DMS53 treated with DMSO at 0.1 percent for 48 hours (cell line): ENCODE results near the gene CASZ1.

Experiments used
- DNase-seq: peaks from one replicate; lab custom pipeline; 2025; ENCODE audit not compliant: unreplicated experiment; lab: John Stamatoyannopoulos, UW

CASZ1 gene

DNA sequence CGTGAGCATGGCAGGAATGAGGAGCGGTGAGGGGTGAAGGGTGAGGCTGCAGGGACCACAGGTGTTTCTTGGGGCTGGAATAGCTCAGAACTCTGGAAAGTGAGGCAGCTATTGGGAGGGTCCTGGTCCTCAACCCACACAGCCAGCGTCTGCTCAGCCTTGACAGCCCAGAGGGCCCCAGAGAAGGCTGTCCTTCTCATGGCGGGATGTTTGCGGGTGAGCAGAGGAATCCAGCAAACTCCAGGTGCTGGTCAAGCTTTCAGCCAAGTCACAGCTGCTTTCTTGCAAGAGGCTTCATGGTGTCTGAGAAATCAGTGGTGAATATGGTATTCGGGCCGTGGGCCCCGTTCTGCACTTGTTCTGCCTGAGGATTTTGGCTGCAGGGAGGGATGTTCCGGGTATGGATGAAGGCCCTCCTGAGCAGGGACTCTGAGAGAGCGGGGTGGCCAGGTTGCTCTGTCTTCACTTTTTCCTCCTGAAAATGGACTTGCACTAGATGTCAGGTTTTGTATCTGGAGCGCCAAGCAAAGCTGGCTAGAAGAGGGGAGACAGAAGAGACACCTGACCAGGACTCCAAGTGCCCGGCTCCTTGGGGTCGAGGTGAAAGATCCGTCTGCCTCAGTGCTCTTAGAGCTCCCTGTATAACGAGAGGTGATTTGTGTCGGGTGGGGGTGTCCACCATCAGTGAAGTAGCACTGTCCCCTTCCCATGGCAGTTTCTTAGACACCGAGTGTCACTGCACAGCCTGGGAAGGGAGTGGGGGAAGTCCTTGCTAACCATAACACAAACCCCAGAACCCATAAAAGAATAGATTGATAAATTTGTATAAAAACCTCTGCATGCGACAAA lies 181.8 kb downstream of the CASZ1 start:
- no peak for DNase-seq

DNA sequence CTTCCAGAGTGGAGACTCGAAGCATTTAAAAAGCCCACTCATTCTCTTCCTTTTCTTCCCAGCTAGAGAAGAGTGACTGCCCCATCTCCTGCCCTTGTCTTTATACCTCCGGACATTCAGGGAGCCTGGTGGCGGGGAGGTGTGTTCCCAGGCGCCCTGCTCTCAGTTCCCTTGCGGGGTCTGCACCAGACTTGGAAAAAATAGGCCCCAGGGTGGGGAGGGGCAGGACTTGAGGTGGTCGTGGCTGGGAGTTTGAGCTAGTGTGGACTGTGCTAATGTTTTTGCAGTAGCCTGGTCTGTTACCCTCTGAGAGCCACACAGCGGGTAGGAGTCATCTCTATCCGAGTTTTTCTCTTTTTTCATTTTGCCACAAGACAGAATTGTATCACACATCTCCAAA lies 182.6 kb downstream of the CASZ1 start:
- DNase-seq = no peak

DNA sequence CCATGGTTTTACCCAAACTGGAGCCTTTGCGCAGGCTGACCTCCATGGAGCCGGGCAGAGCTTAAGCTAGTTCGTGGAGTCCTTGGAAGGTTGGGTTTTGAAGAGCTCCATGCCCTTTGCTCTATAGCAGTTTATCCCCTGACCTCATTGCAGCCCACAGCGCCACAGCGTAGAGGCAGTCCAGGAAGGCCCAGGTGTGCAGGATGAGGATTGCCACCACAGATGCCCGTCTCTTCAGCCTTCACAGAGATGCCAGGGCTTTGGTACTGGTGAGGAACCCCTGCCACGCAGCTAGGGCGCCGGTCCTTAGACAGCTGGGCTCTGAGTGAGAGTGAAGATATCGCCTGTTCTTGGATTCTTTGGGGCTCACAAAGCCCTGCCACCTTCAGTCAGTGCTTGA lies 183.1 kb downstream of the CASZ1 start:
- no peak for DNase-seq

DNA sequence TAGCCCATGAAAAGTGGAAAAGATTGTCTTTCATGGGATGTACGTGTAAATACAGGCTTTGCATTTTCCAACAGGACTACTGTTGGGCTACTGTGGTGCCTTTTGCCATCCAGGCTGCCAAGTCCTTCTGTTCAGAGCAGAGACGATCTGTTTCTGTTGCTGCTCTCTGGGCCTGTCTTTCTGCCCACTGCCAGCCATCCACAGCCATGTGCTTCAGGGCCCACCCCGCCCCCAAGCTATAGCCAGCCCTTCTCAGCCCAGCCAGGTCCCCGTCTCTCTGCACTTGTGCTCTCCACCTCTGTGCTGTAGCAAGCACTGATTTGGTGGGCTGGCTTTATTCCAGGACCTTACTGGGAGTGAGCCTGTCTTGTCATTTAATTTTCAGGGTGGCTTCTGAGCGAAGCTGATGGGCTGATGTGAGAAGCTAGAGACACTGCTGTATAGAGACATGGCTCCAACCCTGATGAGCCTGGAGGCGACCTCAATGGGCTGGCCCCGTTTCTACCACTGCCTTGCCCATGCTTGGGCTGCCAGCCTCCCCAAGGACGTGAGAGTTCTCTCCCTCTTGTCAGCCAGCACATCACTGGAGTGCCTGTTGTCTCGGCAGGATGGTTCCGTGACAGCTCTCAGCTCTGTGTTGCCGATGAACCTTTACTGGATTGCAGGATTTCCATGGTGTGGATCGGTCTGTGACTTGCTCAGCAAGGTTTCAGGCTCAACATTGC lies 183.8 kb downstream of the CASZ1 start:
- no peak for DNase-seq

DNA sequence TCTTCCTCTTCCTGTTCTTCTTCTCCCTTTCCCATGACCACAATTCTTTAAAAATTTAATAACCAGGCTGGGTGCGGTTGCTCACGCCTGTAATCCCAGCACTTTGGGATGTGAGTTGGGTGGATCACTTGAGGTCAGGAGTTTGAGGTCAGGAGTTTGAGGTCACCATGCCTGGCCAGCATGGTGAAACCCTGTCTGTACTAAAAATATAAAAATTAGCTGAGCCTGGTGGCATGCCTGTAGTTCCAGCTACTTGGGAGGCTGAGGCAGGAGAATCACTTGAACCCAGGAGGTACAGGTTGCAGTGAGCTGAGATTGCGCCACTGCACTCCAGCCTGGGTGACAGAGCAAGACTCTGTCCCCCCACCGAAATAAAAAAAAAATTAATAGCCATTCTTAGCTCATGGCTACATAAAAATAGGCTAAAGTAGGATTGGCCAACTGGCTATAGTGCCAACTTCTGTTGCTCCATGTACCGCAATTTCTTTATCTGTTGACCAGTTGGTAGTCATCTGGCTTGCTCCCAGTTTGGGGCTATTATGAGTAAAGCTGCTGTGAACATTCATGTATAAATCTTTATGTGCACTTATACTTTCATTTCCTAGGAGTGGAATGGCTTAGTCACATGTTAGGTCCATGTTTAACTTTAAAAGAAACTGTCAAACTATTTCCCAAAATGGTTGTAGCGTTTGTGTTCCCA lies 185.4 kb downstream of the CASZ1 start:
- no peak for DNase-seq

DNA sequence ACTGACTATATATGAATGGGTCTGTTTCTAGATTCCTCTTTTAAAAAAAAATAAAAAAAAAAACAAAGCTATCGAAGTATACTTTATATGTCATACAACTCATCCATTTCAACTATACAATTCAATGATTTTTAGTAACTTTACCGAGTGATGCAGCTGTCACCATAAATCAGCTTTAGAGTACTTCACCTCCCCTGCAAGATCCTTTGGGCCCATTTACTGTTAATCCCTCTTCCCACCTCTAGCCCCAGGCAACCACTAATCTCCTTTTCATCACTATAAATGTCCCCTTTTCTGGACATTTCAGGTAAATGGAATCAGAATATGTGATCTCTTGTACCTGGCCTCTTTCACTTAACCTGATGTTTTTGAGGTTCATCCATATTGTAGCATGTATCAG lies 187.8 kb downstream of the CASZ1 start:
- no peak for DNase-seq

DNA sequence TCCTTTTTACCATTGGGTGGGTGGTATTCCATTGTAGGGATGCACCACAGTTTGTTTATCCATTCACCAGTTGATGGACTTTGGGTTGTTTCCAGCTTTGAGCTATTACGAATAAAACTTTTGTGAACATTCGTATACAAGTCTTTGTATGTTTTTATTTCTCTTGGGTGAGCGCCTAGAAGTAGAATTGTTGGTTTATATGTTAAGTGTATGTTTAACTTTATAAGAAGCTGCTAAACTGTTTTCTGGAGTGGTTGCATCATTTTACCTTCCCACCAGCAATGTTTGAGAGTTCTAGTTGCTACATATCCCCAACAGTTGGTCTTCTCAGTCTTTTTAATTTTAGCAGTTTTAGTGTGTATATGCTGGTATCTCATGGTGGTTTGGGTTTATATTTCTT lies 189.2 kb downstream of the CASZ1 start:
- DNase-seq = no peak

DNA sequence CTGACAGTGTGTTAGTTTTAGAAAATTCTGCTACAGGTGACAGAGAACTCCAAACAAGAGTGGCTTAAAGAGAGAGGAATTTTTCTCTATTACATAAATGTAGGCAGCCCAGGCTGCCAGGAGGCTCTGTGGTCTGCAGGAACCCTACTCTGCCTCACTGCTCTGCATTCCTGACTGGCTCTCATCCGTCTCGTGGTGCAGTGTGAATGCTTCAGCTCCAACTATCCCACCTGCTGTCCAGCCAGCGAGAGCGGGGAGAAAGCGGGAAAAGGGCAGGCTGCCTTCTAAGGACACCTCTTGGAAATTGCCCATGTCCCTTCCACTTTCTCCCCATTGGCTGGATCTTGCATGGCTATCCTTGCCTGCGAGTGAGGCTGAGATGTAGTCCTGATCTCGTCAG lies 190.4 kb downstream of the CASZ1 start:
- no peak for DNase-seq

DNA sequence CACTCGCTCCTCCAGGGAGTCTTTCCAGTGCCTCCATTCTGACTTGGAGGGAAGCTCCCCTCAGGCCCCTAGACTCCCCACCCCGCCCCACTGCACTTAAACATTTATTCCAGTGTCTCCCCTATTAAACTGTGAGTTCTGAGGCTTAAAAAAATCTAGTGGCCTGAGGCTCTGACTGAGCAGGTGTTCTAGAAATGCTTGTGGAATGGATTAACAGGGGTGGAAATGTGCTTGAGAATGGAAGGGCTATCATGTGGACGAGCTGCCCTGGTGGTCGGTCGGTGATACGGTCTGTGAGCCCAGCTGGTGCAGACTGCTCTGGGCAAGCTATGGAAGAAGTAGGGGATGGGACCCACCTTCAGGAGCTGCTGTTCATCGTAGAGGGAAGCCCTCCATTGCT lies 191.5 kb downstream of the CASZ1 start:
- no peak for DNase-seq

DNA sequence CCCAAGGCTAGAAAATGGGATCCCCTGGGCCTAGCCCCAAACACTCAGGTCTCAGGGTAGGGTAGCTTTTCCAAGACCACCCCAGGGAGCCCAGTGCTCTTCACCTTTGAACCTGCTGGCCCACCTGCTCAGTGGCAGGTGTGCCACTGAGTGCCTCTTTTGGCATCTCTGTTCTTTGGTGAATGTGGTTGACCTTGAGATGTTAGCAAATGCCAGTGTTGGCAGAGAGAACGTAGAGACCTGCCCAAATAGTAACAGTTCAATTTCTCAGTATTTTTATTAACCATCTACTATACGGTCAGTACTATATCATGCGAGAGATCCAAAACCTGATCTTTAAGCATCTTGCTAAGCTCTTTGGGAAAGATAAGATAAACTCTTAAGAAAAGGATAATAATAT lies 193.5 kb downstream of the CASZ1 start:
- no peak for DNase-seq

DNA sequence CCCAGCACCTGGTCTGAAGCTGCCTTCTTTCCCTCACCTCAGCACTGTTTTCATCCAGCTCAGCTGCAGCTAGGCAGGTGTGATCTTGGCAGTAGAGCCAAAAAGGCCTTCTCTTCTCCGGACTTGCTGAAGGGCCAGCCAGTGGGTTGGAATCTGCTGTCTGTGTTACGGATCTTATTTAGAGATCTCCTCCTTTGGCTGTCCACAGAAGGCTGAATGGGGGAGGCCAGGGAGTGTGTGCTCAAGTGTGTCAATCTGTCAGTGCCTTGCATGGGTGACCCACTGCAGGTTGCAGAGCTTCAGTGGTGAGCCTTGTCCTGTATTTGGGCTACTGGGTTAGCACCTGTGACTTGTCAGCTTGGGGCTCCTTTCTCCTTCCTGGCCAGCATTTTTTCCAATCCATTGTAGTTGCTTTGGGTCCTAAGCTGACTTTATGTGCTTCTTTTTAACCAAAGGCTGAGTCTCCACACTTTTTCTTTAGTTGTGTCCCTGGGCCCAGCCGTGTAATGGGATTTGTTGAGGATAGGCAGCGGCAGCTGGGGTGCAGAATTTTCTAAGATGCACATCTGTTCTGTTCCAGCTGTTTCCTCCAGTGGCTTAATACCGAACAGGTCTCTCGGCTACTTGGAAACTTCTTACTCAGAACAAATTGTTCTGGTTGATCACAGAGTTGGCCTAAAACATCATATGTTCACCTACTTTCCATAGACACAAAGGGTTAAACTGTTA lies 194.9 kb downstream of the CASZ1 start:
- no peak for DNase-seq

DNA sequence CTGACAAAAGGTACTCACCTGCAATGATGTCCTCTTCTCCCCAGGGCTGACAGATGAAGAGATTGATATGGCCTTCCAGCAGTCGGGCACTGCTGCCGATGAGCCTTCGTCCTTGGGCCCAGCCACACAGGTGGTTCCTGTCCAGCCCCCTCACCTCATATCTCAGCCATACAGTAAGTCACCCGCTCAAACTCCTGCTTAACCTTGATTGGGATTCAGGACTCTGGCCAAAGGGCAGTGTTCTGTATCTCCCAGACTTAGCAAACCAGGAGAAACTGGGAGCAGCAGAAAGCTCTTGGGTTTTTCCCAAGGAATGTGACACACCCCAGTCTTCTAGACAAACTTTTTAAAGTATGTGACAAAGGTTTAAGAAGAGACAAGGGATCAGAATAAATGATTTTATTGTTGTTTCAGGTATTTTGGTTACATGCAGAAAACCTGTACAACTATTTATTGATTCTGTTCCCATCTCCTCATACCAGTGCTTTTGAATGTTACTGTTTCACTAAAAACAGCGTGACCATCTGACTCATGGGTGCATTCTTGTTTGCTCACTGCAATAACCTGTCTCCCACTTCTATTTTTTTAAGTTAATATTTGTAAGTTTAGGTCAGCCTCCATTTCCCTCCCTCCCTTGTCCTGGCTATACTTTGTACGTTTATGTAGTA lies 197.1 kb downstream of the CASZ1 start:
- no peak for DNase-seq

DNA sequence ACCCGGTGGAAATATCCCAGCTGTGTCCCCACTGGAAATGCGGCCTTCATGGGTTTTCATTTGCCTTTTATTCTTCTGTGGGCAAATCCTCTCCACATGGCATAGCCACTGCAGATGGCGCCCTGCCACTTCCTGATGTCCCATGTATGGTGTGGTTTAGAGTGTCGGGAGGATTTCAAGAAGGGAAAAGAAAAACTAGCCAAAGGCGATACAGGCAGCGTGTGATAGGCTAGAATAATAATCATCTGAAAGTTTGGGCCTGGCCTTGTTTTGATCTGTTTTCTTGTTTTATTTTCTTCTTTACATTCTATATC lies 198.1 kb downstream of the CASZ1 start:
- no peak for DNase-seq

DNA sequence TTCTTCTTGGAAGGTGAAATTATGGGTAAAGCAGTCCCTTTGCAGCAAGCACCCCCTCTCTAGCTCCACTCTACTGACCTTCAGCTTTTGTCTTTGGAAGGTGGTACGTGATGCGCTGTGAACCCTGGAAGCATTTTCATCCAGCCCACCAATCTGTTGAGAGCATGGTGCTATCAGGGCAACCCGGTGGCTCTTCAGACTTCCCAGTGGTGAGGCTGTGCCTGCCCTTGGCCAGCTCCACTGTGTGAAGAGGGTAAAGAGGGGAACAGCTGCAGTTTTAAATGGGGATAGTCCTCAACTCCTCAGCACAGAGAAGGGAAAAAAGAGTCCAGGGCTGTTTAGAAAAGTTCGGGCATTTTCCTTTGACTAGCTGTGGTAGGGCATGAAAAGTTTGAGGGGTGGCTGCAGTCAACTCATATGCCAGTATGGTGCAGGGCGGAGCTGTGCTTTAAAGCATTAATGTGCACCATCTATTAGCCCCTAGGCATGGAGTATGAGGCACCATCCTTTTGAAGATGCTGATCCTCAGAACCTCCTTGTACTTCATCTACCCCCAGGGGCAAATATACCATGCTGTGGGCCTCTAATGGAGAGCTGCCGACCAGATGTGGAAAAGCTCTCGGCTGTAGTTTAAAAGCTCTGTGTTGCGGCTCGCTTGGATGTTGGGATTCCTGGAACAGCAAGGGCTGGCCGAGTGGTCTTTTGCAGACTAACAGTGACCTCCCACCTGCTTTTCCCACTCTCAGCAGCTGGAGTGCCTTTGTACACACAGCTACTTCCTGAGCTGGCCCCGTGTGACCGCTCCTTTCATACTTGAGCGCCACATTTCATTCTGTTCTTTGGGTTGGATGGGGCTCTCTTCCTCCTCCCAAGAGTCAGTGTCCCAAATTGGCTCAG lies 198.7 kb downstream of the CASZ1 start:
- DNase-seq = no peak

DNA sequence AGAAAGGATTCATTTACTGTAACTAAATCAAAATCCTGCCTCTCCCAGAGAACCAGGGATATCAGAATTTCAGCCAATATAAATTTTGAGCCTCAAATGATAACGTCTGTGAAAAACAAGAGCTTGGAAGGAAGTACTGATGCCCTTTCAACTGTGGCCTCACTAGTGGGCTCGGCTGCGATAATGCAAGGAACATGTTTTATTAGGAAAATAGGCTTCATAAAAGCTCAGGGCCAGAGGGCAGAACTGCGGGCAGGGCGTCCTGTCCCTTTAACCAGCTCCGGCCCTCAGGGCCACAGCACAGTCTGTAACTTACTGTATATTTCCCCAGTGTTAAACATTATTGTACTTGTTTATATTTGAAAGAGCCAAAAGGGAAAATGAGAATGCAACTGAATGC lies 199.7 kb downstream of the CASZ1 start:
- no peak for DNase-seq

DNA sequence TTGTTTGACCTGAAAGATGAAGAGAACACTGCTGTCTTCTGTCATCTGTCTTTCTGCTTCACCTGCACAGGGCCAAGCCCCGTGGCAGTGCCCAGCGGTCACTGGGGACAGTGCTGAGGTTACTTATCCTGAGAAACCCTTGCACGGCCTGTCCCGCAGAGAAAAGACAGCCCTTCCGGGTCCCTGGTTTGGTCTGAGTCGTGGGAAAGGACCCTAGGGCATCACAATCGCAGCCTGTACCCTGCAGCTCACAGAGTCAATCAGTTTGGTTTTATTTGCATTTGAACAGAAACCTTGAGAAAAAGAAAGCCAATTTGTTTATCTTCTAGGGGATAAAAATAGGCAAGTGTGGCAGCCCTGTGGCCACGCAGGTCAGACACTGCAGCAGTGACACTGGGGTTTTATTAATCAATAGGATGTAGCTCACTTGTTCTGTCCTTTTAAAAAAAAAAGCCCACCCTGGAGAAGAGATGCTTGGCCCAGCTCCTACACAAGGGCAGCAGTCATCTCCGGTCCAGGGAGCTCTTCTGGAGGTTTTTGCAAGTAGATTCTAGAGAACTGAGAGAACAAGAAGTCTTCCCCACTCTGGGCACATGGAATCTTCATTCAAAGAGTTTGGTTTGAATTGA lies 201.7 kb downstream of the CASZ1 start:
- DNase-seq = no peak

DNA sequence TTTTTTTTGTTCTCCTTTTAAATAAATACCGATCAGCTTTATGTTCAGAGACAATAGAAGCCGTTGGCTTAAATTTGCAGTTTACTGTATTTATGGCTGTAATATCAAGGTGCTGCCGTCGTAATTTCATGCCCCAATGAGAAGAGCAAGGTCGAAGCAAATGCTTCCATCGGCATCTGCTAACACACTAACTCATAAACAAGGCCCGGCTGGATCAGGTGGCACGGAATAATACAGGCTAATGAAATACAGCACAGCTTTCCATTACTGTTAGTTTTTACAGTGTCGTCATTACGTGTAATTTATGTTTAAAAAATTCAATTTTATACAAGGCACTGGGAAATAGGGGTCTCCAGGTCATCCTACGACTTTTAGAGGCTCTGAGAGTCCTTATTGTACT lies 202.7 kb downstream of the CASZ1 start:
- no peak for DNase-seq

DNA sequence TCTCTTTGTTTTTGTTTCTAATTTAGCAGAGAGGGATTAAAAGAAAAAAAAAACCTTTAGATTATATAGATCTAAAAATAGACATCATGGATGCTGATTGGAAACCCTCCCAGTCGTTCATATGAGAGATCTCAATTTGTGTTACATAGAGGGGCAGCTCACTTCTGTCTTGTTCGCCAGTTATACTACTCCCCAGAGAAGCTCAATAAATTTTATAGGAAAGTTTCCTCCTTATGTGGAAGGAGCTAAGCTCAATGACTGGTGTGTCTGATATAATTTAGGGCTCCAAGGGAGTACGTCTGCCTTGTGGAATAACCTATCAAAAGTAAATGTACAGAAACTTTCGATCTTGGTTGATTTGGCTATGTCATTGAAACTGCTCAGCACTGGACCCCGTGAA lies 204.1 kb downstream of the CASZ1 start:
- DNase-seq = no peak

DNA sequence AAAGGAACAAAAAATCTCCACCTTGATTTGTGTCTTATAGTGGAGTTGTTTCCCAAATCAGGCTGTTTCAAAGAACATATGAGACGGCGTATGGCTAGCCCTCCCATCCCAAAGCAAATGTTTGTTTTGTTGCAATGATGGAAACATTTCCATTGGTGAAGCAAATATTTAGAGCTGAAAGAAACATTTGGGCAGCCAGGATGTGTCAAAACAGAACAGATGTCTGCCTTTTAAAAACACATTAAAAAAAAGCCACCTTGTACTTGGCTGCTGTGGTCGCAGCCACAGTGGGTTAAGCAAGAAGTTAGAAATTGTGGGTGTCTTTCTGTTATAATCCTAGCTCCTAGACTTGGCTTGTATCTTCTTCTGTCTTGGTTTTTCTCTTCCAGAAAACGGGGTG lies 205.4 kb downstream of the CASZ1 start:
- no peak for DNase-seq

DNA sequence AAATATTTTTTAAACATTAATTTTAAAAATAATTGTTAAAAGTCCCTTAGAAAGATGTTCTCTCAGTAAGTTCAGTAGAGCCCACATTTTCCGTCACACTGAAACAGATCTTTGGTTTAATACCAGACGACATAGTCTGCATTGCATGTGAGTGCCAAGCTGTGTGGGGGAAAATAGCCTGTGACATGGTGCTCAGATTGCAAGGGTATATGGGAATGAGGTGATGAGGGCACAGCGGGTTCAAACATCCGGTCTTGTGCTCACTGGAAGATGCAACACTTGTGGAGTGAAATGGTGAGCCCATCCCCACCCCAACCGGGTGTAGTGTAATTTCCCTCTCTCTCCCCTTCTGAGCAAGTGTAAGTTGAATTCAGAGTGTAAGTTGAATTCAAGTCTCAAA lies 207.4 kb downstream of the CASZ1 start:
- no peak for DNase-seq
